ENCODE results near the gene CALCB. TPM values are rescaled to one million over a fixed set of nuclear protein-coding genes. Genes with fewer than 3 reads are reported as not detected.

Gene CALCB
- total RNA-seq, 2 experiments from 2014 or later: 0.30 to 0.39 TPM

- H3K4me3 ChIP-seq (ENCODE audit: low read length): no peak overlapping the region
- Mint-ChIP-seq H3K27me3 (peaks cover 28% of the 10 kb centered on the region), H3K27ac (no peak overlapping the region), H3K4me1 (ENCODE audit: low read depth) (no peaks in the 10 kb centered on the region), H3K36me3 (ENCODE audit: low read depth) (no peaks in the 10 kb centered on the region), H3K4me3 (no peak overlapping the region), H3K9me3 (no peaks in the 10 kb centered on the region)
- H3K4me1 ChIP-seq (ENCODE audit: insufficient read depth, low read length): no peaks in the 10 kb centered on the region
- intact Hi-C loops (cut with DNase I, micrococcal nuclease): no loop called here
- no peaks in the 10 kb centered on the region for H3K36me3 ChIP-seq (ENCODE audit: insufficient read depth, low read length)
- H3K27me3 ChIP-seq (ENCODE audit: control insufficient read depth in 1 of 2, insufficient read depth in 2 of 2, low read length in 2 of 2): peaks cover 3 to 8% of the 10 kb centered on the region in 2 experiments
- CTCF ChIA-PET: no interaction called here
- POLR2A ChIA-PET: no interaction called here
- no peak overlapping the region for H3K27ac ChIP-seq (ENCODE audit: low read depth in 1 of 2, low read length in 2 of 2)
- TF ChIP-seq CTCF (IDR thresholded peaks at IDR 0.05): no peak
- H3K9me3 ChIP-seq (ENCODE audit: control insufficient read depth in 1 of 2, insufficient read depth in 1 of 2, low read length in 2 of 2): peaks cover 0 to 7% of the 10 kb centered on the region in 2 experiments
- DNase-seq: no peak
- ATAC-seq (ENCODE audit: poor library complexity): no peak
These were observed 38.1 kb upstream of the CALCB start for GRCh38 chr11:15035283-15035682.

- DNase-seq: no peak
- Mint-ChIP-seq H3K27me3 (peaks cover 20% of the 10 kb centered on the region), H3K9me3 (no peaks in the 10 kb centered on the region), H3K4me1 (ENCODE audit: low read depth) (no peaks in the 10 kb centered on the region), H3K36me3 (ENCODE audit: low read depth) (no peaks in the 10 kb centered on the region), H3K27ac (no peak overlapping the region), H3K4me3 (no peak overlapping the region)
- Histone ChIP-seq H3K27me3 (ENCODE audit: control insufficient read depth in 1 of 2, insufficient read depth in 2 of 2, low read length in 2 of 2) (peaks cover 3 to 8% of the 10 kb centered on the region in 2 experiments), H3K27ac (ENCODE audit: low read depth in 1 of 2, low read length in 2 of 2) (no peak overlapping the region), H3K9me3 (ENCODE audit: control insufficient read depth in 1 of 2, insufficient read depth in 1 of 2, low read length in 2 of 2) (peaks cover 0 to 7% of the 10 kb centered on the region in 2 experiments), H3K36me3 (ENCODE audit: insufficient read depth, low read length) (no peaks in the 10 kb centered on the region), H3K4me3 (ENCODE audit: low read length) (no peak overlapping the region), H3K4me1 (ENCODE audit: insufficient read depth, low read length) (no peaks in the 10 kb centered on the region)
- no peak for TF ChIP-seq CTCF (IDR thresholded peaks at IDR 0.05)
- intact Hi-C loops (cut with DNase I, micrococcal nuclease): no loop called here
- ChIA-PET POLR2A (no interaction called here), CTCF (no interaction called here)
- ATAC-seq (ENCODE audit: poor library complexity): no peak
These were observed 34.4 kb upstream of the CALCB start for GRCh38 chr11:15038963-15039362.

- H3K27me3 ChIP-seq (ENCODE audit: control insufficient read depth in 1 of 2, insufficient read depth in 2 of 2, low read length in 2 of 2): no peaks in the 10 kb centered on the region
- H3K36me3 ChIP-seq (ENCODE audit: insufficient read depth, low read length): no peaks in the 10 kb centered on the region
- Mint-ChIP-seq H3K36me3 (ENCODE audit: low read depth) (no peaks in the 10 kb centered on the region), H3K4me1 (ENCODE audit: low read depth) (no peaks in the 10 kb centered on the region), H3K27ac (no peak overlapping the region), H3K9me3 (no peaks in the 10 kb centered on the region), H3K27me3 (peaks cover 20% of the 10 kb centered on the region), H3K4me3 (no peak overlapping the region)
- no peak for TF ChIP-seq CTCF (IDR thresholded peaks at IDR 0.05)
- DNase-seq (no peak), ATAC-seq (ENCODE audit: poor library complexity) (no peak)
- intact Hi-C loops (cut with DNase I, micrococcal nuclease): no loop called here
- H3K4me1 ChIP-seq (ENCODE audit: insufficient read depth, low read length): no peaks in the 10 kb centered on the region
- ChIA-PET CTCF (no interaction called here), POLR2A (no interaction called here)
- no peak overlapping the region for H3K27ac ChIP-seq (ENCODE audit: low read depth in 1 of 2, low read length in 2 of 2)
- no peaks in the 10 kb centered on the region for H3K9me3 ChIP-seq (ENCODE audit: control insufficient read depth in 1 of 2, insufficient read depth in 1 of 2, low read length in 2 of 2)
- no peak overlapping the region for H3K4me3 ChIP-seq (ENCODE audit: low read length)
These were observed 28.2 kb upstream of the CALCB start for GRCh38 chr11:15045209-15045608.

Measured in CD4-positive, alpha-beta T cell (primary cell).